ENCODE measurements around the gene CD2.

The CD2 gene

DNA sequence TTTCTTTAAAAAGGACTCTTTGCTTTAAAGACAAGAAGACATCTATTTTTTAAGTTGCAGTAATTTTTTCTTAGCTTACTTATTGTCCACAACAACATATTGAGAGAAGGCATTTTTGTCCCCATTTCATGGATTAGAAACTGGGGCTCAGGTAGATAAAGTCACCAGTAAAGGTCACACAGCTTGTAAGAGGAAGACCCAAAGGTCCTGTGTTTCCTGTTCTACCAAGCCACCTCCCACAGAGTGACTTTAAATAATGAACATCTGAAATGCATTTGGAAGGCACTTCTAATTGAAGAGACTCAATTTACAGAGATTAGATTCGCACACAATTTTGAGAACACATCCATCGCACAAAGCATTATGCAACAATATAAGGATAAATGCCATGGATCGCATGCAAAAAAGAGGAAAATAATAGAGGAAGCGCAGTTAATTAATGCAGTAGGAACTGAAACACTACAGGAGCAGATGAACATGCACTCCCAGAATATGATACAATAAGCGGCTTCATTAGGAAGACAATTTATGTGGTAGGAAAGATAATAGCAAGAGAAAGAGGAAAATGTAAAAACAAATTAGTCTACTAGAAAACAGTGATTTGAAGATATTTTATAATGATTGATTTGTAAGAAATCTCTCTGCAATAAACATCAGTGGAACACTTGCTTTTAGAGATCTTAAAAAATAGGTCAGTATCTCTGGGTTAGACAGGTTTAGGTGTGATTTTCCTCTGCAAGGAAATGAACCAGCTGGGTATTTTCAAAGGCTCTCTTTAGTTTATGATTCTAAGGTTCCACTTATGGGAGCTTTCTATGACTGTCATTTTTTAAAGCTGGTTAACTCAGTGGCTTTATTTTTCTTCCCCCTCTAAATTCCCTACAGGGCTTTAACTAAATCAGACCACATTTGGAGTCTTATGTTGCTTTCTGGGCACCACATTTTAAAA lies 27.1 kb upstream of the CD2 start:
- no peak for DNase-seq (ENCODE audit: extremely low spot score)
- ChIA-PET POLR2A (no interaction called here), CTCF (interaction anchor here (0.9 to 7.9 kb wide), 14 partner anchors 10 to 344 kb away, joined by 3 to 67 read pairs (median 6); partner anchors contain the start of gene TTF2)
- TF ChIP-seq CTCF (IDR thresholded peaks at IDR 0.05; ENCODE audit: control extremely low read depth, extremely low read depth, low read depth, missing control alignments) = no peak

GRCh38 chr1:116731439-116731838 lies 22.8 kb upstream of the CD2 start:
- POLR2A ChIA-PET = no interaction called here
- no peak for TF ChIP-seq CTCF (IDR thresholded peaks at IDR 0.05; ENCODE audit: control extremely low read depth, extremely low read depth, low read depth, missing control alignments)
- no peak for DNase-seq (ENCODE audit: extremely low spot score)
- CTCF ChIA-PET = interaction anchor here (1.0 to 1.1 kb wide), 2 partner anchors 85 to 326 kb away, joined by 3 read pairs; no protein-coding TSS in a partner anchor

- POLR2A ChIA-PET = no interaction called here
- CTCF ChIA-PET = interaction anchor here (1.0 to 3.6 kb wide), 9 partner anchors 8 to 324 kb away, joined by 3 to 27 read pairs (median 4); no protein-coding TSS in a partner anchor
- no peak for DNase-seq (ENCODE audit: extremely low spot score)
- no peak for TF ChIP-seq CTCF (IDR thresholded peaks at IDR 0.05; ENCODE audit: control extremely low read depth, extremely low read depth, low read depth, missing control alignments)
Observed at GRCh38 chr1:116732726-116733125, 21.5 kb upstream of the CD2 start.

DNA sequence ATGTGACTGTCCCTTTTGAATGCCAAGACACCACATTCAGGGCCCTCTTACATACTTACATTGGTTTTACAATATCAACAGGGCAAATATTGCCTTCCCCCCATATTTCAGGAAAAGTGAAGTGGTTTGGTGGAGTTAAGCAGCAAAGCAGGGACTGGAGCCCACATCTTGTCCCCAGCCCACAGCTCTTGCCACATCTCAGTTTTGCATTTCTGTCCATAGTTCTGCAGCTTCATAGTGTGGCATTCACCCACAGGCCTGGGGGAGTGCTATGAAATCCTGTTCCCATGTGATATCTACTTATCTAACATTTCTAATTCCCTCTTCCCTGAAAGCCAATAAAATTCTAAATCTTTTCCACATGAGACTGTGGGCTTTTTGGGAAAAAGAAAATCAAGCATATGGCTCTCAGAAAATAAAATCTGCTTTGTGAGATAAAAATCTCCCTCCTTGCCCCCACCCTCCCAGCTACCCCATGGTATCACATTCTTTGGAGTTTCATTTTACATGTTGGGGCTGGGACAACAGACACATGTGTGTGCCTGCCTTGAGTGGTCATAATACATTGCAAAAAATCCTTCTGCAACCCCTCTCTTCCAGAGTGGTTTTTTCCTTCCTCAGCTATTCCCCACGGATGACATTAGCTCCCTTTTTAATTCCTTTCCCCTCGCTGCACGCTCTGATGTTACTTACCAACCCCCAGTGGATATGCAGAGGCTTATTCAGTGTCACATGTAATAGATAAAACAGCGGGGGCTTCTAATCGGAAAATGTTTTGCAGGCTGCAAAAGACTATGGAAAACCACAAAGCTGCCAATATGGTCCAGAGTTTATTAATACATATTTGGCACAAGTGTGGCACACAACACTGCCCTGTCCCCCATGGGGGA lies 20.5 kb upstream of the CD2 start:
- CTCF ChIA-PET = interaction anchor here (0.8 to 3.6 kb wide), 10 partner anchors 9 to 395 kb away, joined by 3 to 27 read pairs (median 4); partner anchors contain the start of gene TTF2
- POLR2A ChIA-PET = no interaction called here
- no peak for DNase-seq (ENCODE audit: extremely low spot score)

GRCh38 chr1:116735246-116735645 lies 19.0 kb upstream of the CD2 start:
- no peak for TF ChIP-seq CTCF (IDR thresholded peaks at IDR 0.05; ENCODE audit: control extremely low read depth, extremely low read depth, low read depth, missing control alignments)
- ChIA-PET CTCF (interaction anchor here (3.6 kb wide), 1 partner anchor 11 kb away, joined by 27 read pairs; no protein-coding TSS in a partner anchor), POLR2A (no interaction called here)
- DNase-seq (ENCODE audit: extremely low spot score) = no peak

More for the DNA sequence above, 20.5 kb upstream of the CD2 start:
- TF ChIP-seq CTCF (IDR thresholded peaks at IDR 0.05; ENCODE audit: control extremely low read depth, extremely low read depth, low read depth, missing control alignments) = no peak
